Frontal cortex (tissue), 4 donors: ENCODE measurements around the gene CNNM4. TPM values are rescaled to one million over a fixed set of nuclear protein-coding genes. Genes with fewer than 3 reads are reported as not detected.

Experiments used
- DNase-seq, 2 donors: peaks; one replicate each; pipeline ENCODE4 v3.0.0; 2012; ENCODE audit warnings: low spot score in 2 of 2
- FAIRE-seq: peaks from 2 replicates; lab custom pipeline; 2012; peaks lifted over from hg19 to GRCh38; lab: Jason Lieb, UNC
- total RNA-seq: library from RNA; depleted of rRNA; stranded (reverse); fragments of >200 nt; gene quantifications from one replicate; pipeline ENCODE4 v1.2.3, GENCODE V29; 2014
- donor health status: control.
- donor health status: control.
- donor health status: control.

Gene CNNM4
- total RNA-seq = 5.3 TPM

- FAIRE-seq = no peak
- DNase-seq = peak; percentile 94 to 95
Measured at GRCh38 chr2:96760036-96760985, at the start of gene CNNM4. Gene CNNM4 (plus strand): TSS chr2:96760902. CDS start chr2:96761000, 98 bp downstream.

- DNase-seq (no peak), FAIRE-seq (no peak)
Measured at GRCh38 chr2:96710985-96711384, 49.7 kb upstream of the CNNM4 start.

- no peak for FAIRE-seq
- no peak for DNase-seq
Measured at GRCh38 chr2:96715658-96716057, 45.0 kb upstream of the CNNM4 start.

- DNase-seq (no peak), FAIRE-seq (no peak)
Measured at GRCh38 chr2:96716388-96716787, 44.3 kb upstream of the CNNM4 start.

GRCh38 chr2:96726131-96726530 is 34.6 kb upstream of the CNNM4 start:
- DNase-seq (no peak), FAIRE-seq (no peak)

GRCh38 chr2:96727431-96727830 is 33.3 kb upstream of the CNNM4 start:
- FAIRE-seq (no peak), DNase-seq (no peak)

- FAIRE-seq (no peak), DNase-seq (no peak)
Measured at GRCh38 chr2:96729748-96730147, 31.0 kb upstream of the CNNM4 start.

- no peak for FAIRE-seq
- DNase-seq = no peak
Measured at GRCh38 chr2:96730212-96730611, 30.5 kb upstream of the CNNM4 start.

- FAIRE-seq = no peak
- no peak for DNase-seq
Measured at GRCh38 chr2:96733931-96734330, 26.8 kb upstream of the CNNM4 start.

- FAIRE-seq = no peak
- peak in 1 of 2 donors; percentile 31 for DNase-seq
Measured at GRCh38 chr2:96734880-96735583, 25.7 kb upstream of the CNNM4 start.

- no peak for DNase-seq
- FAIRE-seq = no peak
Measured at GRCh38 chr2:96737251-96737650, 23.5 kb upstream of the CNNM4 start.

- DNase-seq = no peak
- no peak for FAIRE-seq
Measured at GRCh38 chr2:96737831-96738230, 22.9 kb upstream of the CNNM4 start.

- no peak for FAIRE-seq
- DNase-seq = no peak
Measured at GRCh38 chr2:96739076-96739632, 21.5 kb upstream of the CNNM4 start.

GRCh38 chr2:96739633-96740428 is 20.9 kb upstream of the CNNM4 start, which contains the start of gene LMAN2L:
Gene LMAN2L (minus strand): TSS chr2:96740064. CDS start chr2:96740040, 24 bp downstream.
- peak; percentile 75 to 89 for DNase-seq
- FAIRE-seq = peak; percentile 75

GRCh38 chr2:96747061-96747617 is 13.6 kb upstream of the CNNM4 start:
- DNase-seq (no peak), FAIRE-seq (no peak)

GRCh38 chr2:96751800-96752199 is 8.9 kb upstream of the CNNM4 start:
- FAIRE-seq = no peak
- no peak for DNase-seq

GRCh38 chr2:96753661-96754282 is 6.9 kb upstream of the CNNM4 start:
- DNase-seq = no peak
- FAIRE-seq = no peak

- FAIRE-seq (no peak), DNase-seq (no peak)
Measured at GRCh38 chr2:96754317-96754716, 6.4 kb upstream of the CNNM4 start.
